GM21360 (cell line): ENCODE results near the gene FOXK1.

Experiments
- ATAC-seq: cut with Tn5 transposase; IDR thresholded peaks from one replicate; pipeline ENCODE4 v1.9.1; 2021; ENCODE audit warnings: mild to moderate bottlenecking, moderate library complexity; ENCODE audit not compliant: unreplicated experiment

FOXK1 gene

GRCh38 chr7:4762121-4763055, 80.3 kb downstream of the FOXK1 start:
- ATAC-seq = no peak

GRCh38 chr7:4763091-4763793, 81.1 kb downstream of the FOXK1 start:
- ATAC-seq = no peak

- ATAC-seq = no peak
Measured at GRCh38 chr7:4763794-4764185, 81.7 kb downstream of the FOXK1 start.

- ATAC-seq = no peak
Measured at GRCh38 chr7:4764402-4765007, 82.4 kb downstream of the FOXK1 start.

GRCh38 chr7:4765776-4766490, 83.8 kb downstream of the FOXK1 start:
- no peak for ATAC-seq

GRCh38 chr7:4766666-4767519, 84.8 kb downstream of the FOXK1 start:
- ATAC-seq = no peak

- ATAC-seq = no peak
Measured at GRCh38 chr7:4768597-4769569, 86.8 kb downstream of the FOXK1 start.

- ATAC-seq = no peak
Measured at GRCh38 chr7:4769761-4770160, 87.7 kb downstream of the FOXK1 start.

GRCh38 chr7:4770886-4771285, 88.8 kb downstream of the FOXK1 start:
- no peak for ATAC-seq

- no peak for ATAC-seq
Measured at GRCh38 chr7:4771737-4772136, 89.6 kb downstream of the FOXK1 start.

- no peak for ATAC-seq
Measured at GRCh38 chr7:4772306-4772705, 90.2 kb downstream of the FOXK1 start.

- no peak for ATAC-seq
Measured at GRCh38 chr7:4774007-4774406, 91.9 kb downstream of the FOXK1 start.

GRCh38 chr7:4774658-4775249, 92.7 kb downstream of the FOXK1 start:
- peak; percentile 28 for ATAC-seq

- peak; percentile 93 for ATAC-seq
Measured at GRCh38 chr7:4775250-4775847, 93.3 kb downstream of the FOXK1 start, which contains the start of gene AP5Z1. Gene AP5Z1 (plus strand): TSS chr7:4775623. CDS start chr7:4775716, 93 bp downstream.

GRCh38 chr7:4775848-4776623, 93.9 kb downstream of the FOXK1 start:
- peak; percentile 20 for ATAC-seq

- no peak for ATAC-seq
Measured at GRCh38 chr7:4779118-4779517, 97.0 kb downstream of the FOXK1 start.

GRCh38 chr7:4781366-4782069, 99.4 kb downstream of the FOXK1 start:
- no peak for ATAC-seq
